NCI-H128 (cell line): ENCODE results near the gene ASAP3.

Experiments
- DNase-seq: peaks from one replicate; lab custom pipeline; 2025; ENCODE audit not compliant: unreplicated experiment; lab: John Stamatoyannopoulos, UW

The ASAP3 gene

DNA sequence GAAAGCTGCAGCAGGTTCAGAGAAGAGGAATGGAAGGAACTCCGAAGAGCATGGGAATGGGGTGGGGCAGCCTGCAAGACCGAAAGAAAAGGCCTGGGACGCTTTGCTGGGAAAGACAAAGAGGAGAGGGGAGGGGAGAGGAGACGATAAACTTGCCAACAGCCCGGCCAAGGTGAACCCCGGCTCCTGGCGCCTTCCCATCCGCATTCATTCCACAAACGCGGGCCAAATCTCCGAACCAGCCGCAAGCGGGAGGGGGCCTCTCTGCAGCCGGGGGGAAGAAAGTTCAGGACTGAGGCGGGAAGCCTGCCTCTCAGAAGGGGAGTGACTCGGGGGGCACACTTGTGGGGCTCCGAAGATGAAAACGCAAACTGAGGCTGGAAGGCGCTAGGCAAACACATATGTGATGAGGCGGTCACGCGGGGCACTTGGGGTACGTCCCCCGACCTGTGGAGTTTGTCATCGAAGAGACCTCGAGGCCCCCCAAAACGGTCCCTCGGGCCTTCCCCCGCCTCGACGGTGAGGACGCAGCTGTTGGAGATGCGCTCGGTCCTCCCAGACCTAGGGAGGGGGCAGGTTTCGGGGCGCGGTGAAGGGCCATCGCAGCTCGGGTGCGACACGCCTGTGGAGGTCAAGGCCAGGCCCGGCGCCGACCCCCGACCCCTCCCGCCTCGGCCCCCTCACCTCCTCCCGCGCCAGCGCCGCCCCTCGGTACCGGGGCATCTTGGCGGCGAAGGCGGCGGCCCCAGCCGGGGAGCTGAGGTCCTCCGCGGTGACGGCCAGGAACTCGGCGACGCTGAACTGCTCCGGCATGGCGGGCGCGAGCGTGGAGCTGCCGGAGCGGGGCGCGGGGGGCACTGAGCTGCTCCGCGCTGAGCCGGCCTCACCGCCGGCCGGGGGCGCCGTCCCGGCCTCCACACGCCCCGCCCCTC lies at the start of gene ASAP3:
Gene ASAP3, minus strand, starts transcription at position 859 of the 932 bp plus-strand sequence. Its CDS starts 46 bp downstream, at position 813.
- no peak for DNase-seq

DNA sequence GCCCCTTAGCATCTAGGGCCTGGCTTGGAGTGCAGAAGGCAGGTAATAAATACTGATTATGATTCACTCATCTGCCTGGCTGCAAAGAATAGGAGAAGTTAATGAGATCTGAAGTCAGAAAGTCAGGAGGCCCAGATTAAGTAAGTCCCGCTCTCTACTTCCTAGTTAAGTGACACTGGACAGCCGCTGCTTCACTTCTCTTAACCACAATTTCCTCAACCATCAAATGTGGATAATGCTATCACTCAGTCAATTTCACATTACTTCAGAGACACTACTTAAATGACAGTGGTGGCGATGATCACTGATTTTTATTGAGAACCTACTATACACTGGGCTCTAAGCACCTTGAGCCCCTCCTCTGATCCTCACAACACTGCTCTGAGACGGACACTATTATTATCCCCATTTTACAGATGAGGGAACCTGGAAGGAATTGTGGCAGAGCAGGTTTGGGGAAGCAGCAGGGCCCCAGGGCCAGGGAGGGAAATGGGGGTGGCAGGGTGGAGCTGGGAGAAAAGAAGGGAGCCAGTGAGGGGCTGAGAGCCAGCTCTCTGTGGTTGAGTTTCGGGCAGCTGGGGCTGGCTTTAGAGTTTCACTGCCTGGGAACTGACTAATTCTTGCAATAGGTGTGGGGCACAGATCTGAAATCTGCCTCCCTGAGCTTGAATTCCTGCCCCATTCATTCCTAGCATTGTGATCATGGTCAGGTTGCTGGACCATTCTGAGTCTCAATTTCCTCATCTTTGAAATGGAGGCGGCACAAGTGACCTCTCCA lies 49.5 kb upstream of the ASAP3 start:
- DNase-seq = no peak

DNA sequence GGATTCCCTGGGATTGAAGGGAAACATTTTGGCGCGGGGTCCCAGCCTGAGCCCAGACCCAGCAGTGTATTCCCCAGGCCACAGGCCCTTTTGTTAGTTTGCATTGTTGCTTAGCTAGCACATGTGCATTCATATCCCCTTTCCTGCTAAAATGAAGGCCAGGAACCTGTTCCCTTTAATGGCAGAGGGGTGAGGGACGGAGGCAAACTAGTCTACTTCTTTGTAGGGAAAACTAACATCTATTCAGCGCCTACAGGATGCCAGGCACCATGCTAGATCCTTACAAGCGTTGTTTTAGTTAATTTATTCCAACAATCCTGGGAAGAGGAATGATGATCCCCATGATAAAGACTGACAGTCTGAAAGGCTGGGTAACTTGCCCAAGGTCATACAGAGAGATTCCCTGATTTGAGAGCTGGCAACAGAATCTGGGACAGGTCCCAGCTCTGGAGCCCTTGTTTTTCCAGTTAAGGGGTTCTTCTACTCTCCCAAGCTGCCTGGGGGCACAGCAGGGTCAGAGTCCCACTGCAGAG lies 47.6 kb upstream of the ASAP3 start:
- DNase-seq = no peak

DNA sequence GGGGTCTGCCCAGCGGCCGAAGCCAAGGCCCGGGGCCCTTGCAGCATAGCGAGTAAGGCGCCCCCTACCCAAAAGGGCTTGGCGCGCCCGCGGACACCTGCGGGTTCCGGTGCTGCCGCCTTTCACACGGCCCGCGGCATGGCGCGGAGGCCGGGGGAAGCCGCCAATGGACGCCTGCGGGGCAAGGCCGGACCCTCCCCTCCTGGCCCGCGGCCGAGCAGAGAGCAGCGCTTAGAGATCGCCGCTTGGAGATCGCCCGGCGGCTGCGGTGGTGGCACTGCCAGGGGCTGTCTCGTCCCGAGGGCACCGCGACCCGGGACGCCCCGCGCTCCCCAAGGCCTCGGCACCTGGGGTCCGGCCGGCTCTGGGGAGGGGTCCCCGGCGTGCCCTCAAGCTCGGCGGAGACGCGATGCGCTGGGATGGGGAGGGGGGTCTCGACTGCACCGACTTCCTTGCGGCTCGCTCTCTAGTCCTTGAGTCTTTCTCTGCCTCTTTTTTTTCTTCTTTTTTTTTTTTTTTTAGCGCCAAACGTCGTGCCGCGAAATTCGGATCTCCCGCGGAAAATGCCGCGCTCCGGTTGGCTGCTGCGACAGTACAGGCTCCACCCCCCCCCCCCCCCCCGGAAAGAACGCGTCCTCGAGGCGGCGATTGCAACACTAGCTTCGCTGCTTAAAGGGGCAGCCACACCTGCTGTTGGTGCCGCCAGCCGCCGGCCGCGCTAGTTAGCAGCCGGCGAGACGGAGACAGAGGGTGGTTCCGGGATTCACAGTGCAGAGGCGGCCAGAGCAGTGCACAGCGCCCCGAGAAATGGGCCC lies 47.0 kb upstream of the ASAP3 start, which contains the start of gene E2F2:
Gene E2F2, minus strand, starts transcription at position 487 of the 815 bp plus-strand sequence. Its CDS starts 440 bp downstream, at position 47.
- peak; percentile 87 for DNase-seq

DNA sequence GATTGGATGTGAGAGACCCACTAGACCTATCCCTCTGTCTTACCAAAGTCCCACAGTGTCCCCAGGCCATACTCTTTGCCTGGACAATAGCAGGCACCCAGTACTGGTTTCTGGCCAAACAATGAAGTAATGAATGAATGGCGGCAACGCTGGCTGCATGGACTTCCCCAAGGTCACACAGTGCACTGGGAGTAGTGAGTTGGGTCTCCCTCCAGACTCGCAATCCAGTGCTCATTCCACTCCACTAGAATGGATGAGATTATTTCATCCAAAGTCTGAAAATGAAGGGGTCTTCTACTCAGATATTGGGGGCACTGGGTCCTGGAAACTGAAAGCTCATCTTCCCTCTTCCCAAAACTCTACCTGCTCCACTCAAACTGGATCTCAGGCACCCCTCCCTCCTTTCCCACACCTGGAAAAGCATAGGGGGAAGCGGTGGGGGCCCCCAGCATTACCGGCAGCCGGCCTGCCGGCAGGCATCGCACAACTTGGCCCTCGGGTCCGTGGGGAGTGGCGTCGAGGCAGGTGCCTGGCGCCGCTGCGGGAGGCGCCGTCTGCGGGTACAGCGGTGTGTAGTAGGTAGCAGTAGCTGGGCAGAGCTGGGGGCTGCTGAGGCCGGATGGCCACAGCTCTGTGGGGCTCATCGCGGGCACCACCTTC lies 46.2 kb upstream of the ASAP3 start:
- no peak for DNase-seq

DNA sequence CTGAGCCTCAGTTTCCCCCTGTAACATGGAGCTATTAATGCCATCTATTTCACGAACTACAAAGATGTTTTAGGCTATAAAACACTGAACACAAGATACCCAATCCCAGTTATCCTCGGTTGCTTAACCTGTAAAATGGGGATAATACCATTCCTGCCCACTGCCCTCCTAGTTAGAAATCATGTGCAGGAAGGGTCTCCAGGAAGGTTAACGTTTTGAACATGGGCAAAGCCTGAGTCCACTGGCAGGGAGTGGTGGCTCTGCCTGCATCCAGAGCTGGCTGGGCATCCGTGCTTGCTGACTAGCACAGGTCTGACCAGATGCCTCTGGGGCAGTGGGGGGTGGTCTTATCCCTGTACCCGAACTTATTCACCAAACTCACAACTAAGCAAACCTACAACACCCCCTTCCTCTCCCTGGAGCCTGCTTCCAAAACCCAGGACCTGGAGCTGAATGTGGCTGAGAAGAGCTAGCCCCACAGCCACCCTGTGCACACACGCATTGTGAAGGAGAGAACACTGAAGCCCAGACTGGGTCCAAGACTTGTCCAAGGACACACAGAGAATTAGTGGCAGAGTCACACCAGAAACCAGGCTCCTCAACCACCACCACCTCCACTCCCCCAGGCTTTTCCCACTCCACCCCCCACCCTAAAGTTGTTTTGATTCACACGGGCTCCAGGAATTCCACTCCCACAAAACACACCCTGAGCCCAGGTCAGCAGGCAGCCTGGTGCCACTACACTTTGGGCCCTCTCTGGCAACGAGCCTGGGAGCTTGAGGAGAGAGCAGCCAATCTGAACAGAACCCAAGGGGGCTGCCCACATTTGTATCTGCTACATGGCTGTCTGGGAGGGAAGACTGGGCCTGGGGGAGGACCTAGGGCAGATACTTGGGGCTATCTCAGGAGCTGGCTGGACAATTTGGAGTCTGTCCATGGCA lies 45.4 kb upstream of the ASAP3 start:
- DNase-seq = no peak

DNA sequence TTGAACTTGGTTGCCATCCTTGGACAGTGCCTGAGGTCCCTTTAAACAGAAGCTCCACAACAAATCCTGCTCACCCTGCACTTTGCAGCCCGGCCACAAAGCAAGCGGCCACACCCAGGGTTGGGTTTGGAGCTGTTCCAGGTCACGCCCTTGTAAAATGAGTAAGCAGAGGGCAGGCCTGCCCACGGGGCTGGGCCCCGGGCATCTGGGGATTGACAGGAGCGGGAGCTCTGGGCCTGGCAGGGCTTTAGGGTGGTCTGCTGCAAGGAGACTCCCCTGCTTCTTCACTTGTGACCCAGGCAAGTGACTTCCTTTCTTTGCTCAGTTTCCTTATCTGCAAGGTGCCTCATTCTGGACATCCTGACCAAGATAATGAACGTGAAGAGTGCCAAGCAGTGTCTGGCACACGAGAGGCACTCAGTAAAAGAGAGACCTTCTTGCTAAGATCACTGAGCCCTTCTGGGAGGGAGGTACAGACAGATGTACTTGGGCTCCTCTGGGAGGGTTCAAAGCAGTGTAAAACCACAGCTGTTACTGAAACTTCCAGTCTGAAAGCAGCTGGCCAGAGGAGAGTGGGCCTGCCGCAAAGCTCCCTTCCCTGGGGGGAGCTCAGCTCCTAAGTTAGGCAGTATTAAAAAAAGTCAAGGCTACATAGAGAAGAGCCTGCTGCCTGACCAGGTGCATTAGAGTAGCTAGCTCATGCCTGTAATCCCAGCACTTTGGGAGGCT lies 44.4 kb upstream of the ASAP3 start:
- peak; percentile 91 for DNase-seq

DNA sequence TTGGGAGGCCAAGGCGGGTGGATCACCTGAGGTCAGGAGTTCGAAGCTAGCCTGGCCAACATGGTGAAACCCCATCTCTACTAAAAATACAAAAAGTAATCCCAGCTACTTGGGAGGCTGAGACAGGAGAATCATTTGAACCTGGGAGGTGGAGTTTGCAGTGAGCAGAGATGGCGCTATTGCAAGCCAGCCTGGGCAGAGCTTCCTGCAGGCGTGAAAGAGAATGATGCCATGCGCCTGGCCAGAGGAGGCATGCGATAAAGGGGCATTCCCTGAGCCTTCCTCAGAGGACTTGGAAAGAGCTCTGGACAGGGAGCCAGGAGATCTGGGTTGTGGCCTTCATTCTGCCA lies 43.9 kb upstream of the ASAP3 start:
- DNase-seq = no peak

DNA sequence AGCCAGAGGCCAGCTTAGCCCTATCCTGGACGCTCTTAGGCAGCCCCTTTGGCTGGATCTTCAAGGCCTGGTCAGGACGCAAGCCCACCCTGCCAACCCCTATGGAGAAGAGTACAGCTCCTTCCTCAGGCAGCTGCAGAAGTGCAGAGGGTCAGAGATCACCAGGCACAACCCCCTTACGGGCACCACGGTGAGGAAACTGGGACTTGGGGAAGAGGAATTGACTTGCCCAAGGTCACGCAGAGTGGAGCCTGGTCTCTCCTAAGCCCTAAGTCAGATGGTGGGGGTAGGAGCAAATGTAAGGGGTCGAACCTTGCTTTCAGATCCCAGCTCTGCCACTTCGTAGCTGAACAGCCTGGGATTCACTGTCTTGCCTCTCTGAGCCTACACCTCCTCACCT lies 43.4 kb upstream of the ASAP3 start:
- DNase-seq = no peak

DNA sequence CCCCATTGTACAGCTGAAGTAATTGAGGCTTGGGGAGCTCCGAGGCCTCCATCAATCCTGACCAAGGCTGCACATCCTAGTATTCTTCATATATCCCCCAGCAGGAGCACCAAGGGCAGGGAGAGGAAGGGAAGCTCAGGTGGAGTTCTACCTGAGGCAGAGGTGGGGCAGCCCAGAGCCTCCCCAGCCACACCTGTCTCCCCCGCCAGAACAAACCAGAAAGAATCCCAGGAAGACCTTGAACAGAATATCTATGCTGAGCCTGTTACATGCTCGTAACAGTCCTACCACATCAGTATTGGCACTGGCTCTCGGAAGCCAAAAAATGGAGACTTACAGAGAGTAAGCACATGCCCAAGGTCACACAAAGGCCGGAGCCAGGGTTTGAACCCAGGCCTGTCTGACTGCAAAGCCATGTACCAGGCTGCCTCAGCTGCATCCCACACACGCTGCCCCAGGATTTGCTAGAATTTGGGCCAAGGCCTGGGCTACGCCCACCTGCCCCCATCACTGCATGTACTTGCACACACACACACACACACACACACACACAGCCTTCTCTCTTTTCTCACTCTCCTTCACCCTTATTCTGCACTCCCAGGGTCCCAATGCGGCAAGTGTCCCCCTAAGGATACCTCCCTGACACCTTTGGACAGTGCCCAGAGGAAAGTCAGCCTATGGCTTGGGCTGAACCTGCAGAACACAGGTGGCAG lies 42.5 kb upstream of the ASAP3 start:
- no peak for DNase-seq

DNA sequence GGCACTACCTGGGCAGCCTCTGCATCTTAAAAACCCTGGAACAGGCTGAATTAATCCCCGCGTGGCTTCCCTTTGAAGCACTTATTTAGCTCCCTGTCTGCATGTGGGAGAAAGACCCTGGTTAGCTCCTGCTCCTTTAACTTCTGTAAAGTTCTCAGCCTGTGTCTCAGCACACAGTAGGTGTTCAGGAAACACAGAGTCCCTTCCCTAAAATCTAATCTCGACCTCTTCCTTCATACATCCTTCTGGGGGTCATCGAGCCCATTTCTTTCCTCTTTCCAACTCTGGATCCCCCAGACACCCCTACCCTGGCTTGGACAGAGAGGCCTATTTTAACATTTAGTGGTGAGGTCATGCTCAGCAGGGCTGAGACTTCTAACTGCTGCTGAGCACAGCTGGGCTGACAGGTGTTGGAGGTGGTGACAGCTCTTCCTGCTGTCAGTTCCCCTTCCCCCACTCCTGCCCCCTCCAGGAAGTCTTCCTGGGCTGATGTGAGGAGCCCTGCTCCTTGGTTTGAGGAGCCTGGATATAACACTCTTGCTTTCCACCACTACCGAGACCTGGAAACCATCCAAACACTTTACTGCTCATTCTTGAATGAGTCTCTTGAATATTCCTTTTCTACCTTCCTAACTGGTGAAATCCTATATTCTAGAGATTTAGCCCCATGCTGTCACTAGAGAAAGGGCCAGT lies 41.7 kb upstream of the ASAP3 start:
- DNase-seq = no peak

DNA sequence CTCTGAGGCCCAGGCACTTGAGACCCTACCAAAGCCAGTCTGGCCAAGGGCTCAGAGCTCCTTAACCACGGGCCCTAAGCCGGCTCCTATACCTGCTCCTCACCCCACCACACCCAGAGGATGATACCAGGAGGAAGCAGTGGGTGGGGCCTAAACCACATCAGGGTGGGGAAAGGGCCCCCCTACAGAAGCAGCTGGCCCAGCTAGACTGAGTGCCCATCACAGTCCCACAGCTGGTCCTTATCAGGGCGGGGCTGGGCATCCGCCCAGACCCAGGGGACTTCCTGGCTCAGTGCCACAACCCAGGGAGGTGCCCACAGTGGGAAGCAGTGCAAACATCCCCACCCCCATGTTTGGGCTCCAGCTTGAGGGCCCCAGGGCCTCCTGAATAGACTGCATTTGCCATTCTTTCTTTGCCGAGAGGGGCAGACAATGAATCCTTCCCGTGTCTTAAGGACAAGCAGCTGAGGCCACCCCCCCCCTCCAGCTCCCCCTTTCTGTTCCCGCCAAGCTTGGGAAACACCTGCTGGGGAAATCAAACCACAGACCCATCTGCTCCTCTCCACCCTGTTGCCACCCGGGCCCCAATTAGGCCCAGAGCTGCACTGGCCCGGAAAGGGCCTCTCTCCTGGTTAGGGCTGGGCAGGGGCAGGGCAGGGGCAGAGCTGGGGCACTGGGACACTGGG lies 40.9 kb upstream of the ASAP3 start:
- DNase-seq = peak; percentile 69

DNA sequence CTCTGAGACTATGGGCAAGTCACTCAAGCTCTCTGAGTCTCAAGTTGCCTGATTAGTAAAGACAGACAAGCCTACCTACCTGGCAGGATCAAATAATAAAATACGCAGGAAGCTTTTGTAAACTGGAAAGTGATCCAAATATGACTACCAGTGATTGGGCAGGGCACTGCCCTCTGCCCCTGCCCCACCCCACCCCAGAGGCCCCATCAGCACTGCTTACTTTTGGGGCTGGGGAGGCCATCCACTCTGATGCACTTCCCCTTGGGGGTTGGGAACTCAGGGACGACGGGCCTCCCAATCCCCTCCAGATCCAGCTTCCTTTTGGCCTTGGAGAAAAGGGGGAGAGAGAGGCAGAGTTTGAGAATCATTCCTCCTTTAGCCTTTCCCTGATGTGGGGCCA lies 40.2 kb upstream of the ASAP3 start:
- DNase-seq = no peak

DNA sequence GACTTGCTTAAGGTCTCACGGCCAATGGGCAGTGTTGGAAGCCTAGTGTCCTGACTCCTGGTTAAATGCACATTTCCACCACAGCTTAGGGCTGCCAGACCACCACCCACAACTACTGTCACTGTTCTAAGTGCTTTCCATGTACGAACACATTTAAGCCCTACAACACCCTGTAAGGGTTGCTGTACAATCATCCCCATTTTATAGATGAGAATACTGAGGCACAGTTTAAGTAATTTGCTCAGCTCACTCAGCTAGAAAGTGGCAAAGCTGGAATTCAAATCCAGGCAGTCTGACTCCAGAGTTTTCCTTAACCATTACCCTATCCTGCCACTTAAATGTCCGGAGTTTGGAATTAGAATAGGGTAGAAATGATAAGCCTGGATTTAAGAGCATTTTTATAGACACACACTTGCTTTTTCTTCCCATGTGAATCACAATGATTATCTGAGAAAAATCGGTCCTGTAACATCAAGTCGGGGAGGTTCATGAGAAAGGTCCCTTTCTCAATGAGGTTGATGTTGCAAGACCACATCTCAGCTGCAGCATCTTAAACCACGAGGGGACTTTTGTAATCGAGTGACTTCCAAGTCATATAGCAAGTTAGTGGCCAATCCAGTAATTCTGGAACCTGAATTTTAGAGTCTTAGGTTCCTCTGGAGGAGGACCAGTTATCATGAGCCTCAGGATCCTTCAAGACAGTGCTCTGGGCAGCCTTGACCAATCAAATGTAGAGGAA lies 38.4 kb upstream of the ASAP3 start:
- no peak for DNase-seq

DNA sequence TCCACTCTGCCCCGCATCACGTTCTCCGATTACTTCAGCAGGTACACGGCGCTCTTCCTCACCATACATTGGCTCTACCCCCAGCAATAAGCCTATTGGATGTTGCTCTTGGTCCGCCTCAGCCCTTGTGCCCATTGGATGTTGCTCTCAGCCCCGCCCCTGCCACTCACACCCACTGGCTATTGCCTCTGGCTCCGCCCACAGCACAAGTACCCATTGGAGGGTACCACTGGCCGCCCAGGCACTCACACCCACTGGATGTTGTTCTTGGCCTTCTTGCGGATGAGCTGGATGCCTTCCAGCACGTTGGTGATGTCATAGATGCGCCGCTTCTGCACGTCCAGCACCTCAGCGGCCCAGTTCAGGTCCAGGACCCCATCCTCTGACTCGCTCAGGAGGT lies 37.6 kb upstream of the ASAP3 start:
- no peak for DNase-seq

DNA sequence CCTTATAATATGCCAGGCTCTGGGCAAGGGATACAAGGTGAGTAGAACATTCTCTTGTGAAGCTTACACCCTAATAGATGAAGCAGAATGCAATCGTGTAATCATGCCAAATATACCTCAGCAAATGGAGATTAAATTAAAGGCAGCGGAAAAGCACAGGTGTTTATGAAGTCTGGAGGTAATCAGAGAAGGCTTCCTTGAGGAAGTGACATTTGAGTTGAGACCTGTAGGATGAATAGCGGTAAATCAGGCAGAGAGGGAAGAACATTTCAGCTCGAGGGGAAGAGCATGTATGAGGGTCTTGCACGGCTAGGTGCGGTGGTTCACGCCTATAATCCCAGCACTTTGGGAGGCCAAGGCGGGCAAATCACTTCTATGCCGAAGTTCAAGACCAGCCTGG lies 33.6 kb upstream of the ASAP3 start:
- DNase-seq = no peak
